ENCODE data around the gene SEMA4B. TPM values are rescaled to one million over a fixed set of nuclear protein-coding genes. Genes with fewer than 3 reads are reported as not detected.
"Not testable (repeated sequence)": the region's sequence is repeated elsewhere in the genome, so short reads cannot be mapped to it uniquely, and the experiment has no call there.

SEMA4B gene
- total RNA-seq, 1 experiment from 2014 or later = 73.0 TPM

GRCh38 chr15:90259524-90259923, 58.4 kb downstream of the SEMA4B start:
- CTCF ChIA-PET = no interaction called here
- TF ChIP-seq, protein P1, sequence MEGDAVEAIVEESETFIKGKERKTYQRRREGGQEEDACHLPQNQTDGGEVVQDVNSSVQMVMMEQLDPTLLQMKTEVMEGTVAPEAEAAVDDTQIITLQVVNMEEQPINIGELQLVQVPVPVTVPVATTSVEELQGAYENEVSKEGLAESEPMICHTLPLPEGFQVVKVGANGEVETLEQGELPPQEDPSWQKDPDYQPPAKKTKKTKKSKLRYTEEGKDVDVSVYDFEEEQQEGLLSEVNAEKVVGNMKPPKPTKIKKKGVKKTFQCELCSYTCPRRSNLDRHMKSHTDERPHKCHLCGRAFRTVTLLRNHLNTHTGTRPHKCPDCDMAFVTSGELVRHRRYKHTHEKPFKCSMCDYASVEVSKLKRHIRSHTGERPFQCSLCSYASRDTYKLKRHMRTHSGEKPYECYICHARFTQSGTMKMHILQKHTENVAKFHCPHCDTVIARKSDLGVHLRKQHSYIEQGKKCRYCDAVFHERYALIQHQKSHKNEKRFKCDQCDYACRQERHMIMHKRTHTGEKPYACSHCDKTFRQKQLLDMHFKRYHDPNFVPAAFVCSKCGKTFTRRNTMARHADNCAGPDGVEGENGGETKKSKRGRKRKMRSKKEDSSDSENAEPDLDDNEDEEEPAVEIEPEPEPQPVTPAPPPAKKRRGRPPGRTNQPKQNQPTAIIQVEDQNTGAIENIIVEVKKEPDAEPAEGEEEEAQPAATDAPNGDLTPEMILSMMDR (IDR thresholded peaks at IDR 0.05; ENCODE audit: unreplicated experiment) = no peak
- H3K27ac Mint-ChIP-seq (ENCODE audit: unreplicated experiment) = no peak overlapping the region
- H3K4me3 Mint-ChIP-seq (ENCODE audit: low read depth, unreplicated experiment) = no peak overlapping the region
- intact Hi-C loops (cut with micrococcal nuclease; ENCODE audit: unreplicated experiment) = no loop called here
- no TSS peak for BruUV-seq (replicated peaks)
- H3K9me3 Mint-ChIP-seq (ENCODE audit: low read depth, unreplicated experiment) = no peaks in the 10 kb centered on the region
- H3K36me3 Mint-ChIP-seq (ENCODE audit: insufficient read depth, unreplicated experiment) = peaks cover under 1% of the 10 kb centered on the region
- H3K27me3 Mint-ChIP-seq (ENCODE audit: unreplicated experiment) = peaks cover 14% of the 10 kb centered on the region
- DNase-seq = no peak
- peaks cover 9% of the 10 kb centered on the region for H3K4me1 Mint-ChIP-seq (ENCODE audit: low read depth, unreplicated experiment)

DNA sequence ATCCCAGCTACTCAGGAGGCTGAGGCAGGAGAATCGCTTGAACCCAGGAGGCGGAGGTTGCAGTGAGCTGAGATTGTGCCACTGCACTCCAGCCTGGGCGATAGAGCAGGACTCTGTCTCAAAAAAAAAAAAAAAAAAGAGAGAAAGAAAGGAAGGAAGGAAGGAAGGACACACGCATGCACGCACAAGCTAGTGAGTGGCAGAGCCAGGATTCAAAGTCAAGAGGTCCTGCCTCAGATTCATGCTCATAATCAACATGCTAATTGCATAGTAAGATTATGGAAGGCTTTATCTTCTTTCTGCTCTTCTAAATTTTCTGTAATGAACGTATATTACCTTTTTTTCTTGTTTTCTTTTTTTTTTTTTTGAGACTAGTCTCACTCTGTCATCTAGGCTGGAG, 59.6 kb downstream of the SEMA4B start:
- H3K27me3 Mint-ChIP-seq (ENCODE audit: unreplicated experiment); DNase-seq; CTCF ChIA-PET; H3K27ac Mint-ChIP-seq (ENCODE audit: unreplicated experiment); H3K4me3 Mint-ChIP-seq (ENCODE audit: low read depth, unreplicated experiment); H3K9me3 Mint-ChIP-seq (ENCODE audit: low read depth, unreplicated experiment); BruUV-seq (replicated peaks); intact Hi-C loops (cut with micrococcal nuclease; ENCODE audit: unreplicated experiment): not testable (repeated sequence)
- Mint-ChIP-seq H3K4me1 (ENCODE audit: low read depth, unreplicated experiment) (peaks cover 16% of the 10 kb centered on the region), H3K36me3 (ENCODE audit: insufficient read depth, unreplicated experiment) (peaks cover 13% of the 10 kb centered on the region)

- H3K9me3 Mint-ChIP-seq (ENCODE audit: low read depth, unreplicated experiment) = no peaks in the 10 kb centered on the region
- H3K27me3 Mint-ChIP-seq (ENCODE audit: unreplicated experiment) = no peaks in the 10 kb centered on the region
- DNase-seq = no peak
- TF ChIP-seq, protein P1 (IDR thresholded peaks at IDR 0.05; ENCODE audit: unreplicated experiment) = no peak
- BruUV-seq (replicated peaks) = no TSS peak
- intact Hi-C loops (cut with micrococcal nuclease; ENCODE audit: unreplicated experiment) = no loop called here
- H3K36me3 Mint-ChIP-seq (ENCODE audit: insufficient read depth, unreplicated experiment) = peaks cover 24% of the 10 kb centered on the region
- peaks cover 16% of the 10 kb centered on the region for H3K4me1 Mint-ChIP-seq (ENCODE audit: low read depth, unreplicated experiment)
- no peak overlapping the region for H3K4me3 Mint-ChIP-seq (ENCODE audit: low read depth, unreplicated experiment)
- no peak overlapping the region for H3K27ac Mint-ChIP-seq (ENCODE audit: unreplicated experiment)
- CTCF ChIA-PET = interaction anchor here (0.6 kb wide), 1 partner anchor 362 kb away, joined by 4 read pairs; no protein-coding TSS in a partner anchor
These were observed 60.7 kb downstream of the SEMA4B start for GRCh38 chr15:90261811-90262210.

DNA sequence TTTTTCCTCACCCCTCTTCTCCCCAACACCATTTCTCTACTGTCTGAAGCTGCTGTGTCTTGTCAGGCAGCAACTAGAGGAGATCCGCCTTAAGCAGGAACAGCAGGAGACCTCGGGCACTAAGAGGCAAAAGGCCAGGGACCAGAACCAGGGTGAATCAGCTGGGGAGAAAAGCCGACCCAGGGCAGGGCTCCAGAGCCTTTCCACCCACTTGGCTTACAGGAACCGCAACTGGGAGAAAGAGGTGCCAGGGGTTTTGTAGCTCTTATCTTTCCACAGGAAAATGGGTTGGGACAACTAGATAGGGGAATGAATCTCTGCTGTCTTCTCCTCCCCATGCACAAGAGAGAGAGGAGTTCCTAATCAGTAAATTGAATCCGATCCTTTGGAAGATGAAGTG, 61.3 kb downstream of the SEMA4B start:
- CTCF ChIA-PET = no interaction called here
- H3K27me3 Mint-ChIP-seq (ENCODE audit: unreplicated experiment) = no peaks in the 10 kb centered on the region
- H3K36me3 Mint-ChIP-seq (ENCODE audit: insufficient read depth, unreplicated experiment) = peaks cover 30% of the 10 kb centered on the region
- no peak overlapping the region for H3K27ac Mint-ChIP-seq (ENCODE audit: unreplicated experiment)
- no TSS peak for BruUV-seq (replicated peaks)
- no peak for DNase-seq
- intact Hi-C loops (cut with micrococcal nuclease; ENCODE audit: unreplicated experiment) = no loop called here
- H3K9me3 Mint-ChIP-seq (ENCODE audit: low read depth, unreplicated experiment) = no peaks in the 10 kb centered on the region
- TF ChIP-seq, protein P1 (IDR thresholded peaks at IDR 0.05; ENCODE audit: unreplicated experiment) = no peak
- peaks cover 16% of the 10 kb centered on the region for H3K4me1 Mint-ChIP-seq (ENCODE audit: low read depth, unreplicated experiment)
- H3K4me3 Mint-ChIP-seq (ENCODE audit: low read depth, unreplicated experiment) = no peak overlapping the region

GRCh38 chr15:90264671-90265070, 63.5 kb downstream of the SEMA4B start:
- BruUV-seq (replicated peaks) = no TSS peak
- Mint-ChIP-seq H3K4me1 (ENCODE audit: low read depth, unreplicated experiment) (peaks cover 32% of the 10 kb centered on the region), H3K27ac (ENCODE audit: unreplicated experiment) (peak overlapping the region; percentile 93), H3K9me3 (ENCODE audit: low read depth, unreplicated experiment) (no peaks in the 10 kb centered on the region), H3K36me3 (ENCODE audit: insufficient read depth, unreplicated experiment) (peaks cover 49% of the 10 kb centered on the region), H3K4me3 (ENCODE audit: low read depth, unreplicated experiment) (peak overlapping the region; percentile 99), H3K27me3 (ENCODE audit: unreplicated experiment) (no peaks in the 10 kb centered on the region)
- CTCF ChIA-PET = no interaction called here
- intact Hi-C loops (cut with micrococcal nuclease; ENCODE audit: unreplicated experiment) = loop anchor here (2.0 kb wide), 2 partner anchors 32 to 36 kb away; partner anchors contain the start of gene CIB1
- DNase-seq = peak; percentile 47
- TF ChIP-seq, protein P1 (IDR thresholded peaks at IDR 0.05; ENCODE audit: unreplicated experiment) = no peak
